Vagina (tissue), 2 donors: ENCODE results near the gene SERPINF2.

Experiments
- CTCF ChIP-seq, 3 experiments: fragments of 450-650 bp in 2 of 3; fragments of 200-600 bp in 1 of 3; sonication (generic) in 1 of 3; IDR thresholded peaks; one replicate each; pipeline ENCODE4 v1.5.1; 2017 to 2019; ENCODE audit warnings: antibody characterized with exemption in 3 of 3, mild to moderate bottlenecking in 2 of 3, moderate library complexity in 2 of 3
- POLR2A ChIP-seq, 2 donors: fragments of 450-650 bp; IDR thresholded peaks; one replicate each; pipeline ENCODE4 v1.6.1; 2017; ENCODE audit warnings: antibody characterized with exemption in 2 of 2, mild to moderate bottlenecking in 2 of 2, moderate library complexity in 2 of 2
- POLR2AphosphoS5 ChIP-seq, 2 donors: sonication (generic); formaldehyde crosslinking; IDR thresholded peaks; one replicate each; pipeline ENCODE4 v1.9.0; 2017; ENCODE audit warnings: antibody characterized with exemption in 2 of 2, mild to moderate bottlenecking in 2 of 2, low read depth in 1 of 2; ENCODE audit not compliant: insufficient read depth in 1 of 2

DNA sequence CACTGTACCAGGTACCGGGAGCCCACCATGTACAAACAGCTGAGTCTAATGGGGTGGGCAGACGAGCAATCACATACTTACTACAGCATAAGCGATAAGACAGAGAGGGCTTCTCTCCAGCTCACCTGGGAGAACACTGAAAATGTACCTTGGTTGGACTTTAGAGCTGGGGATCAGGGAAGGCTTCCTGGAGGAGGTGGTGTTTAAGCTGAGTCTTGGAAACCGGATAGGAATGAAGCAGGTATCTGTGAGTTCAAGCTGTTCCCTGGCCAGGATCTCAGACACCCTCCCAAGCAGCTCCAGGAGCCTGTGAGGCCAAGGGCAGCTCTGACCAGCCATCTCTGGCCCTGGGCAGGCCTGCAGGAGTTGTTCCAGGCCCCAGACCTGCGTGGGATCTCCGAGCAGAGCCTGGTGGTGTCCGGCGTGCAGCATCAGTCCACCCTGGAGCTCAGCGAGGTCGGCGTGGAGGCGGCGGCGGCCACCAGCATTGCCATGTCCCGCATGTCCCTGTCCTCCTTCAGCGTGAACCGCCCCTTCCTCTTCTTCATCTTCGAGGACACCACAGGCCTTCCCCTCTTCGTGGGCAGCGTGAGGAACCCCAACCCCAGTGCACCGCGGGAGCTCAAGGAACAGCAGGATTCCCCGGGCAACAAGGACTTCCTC is 11.2 kb downstream of the SERPINF2 start:
- no peak for TF ChIP-seq CTCF (IDR thresholded peaks at IDR 0.05)
- TF ChIP-seq POLR2AphosphoS5 (IDR thresholded peaks at IDR 0.05; ENCODE audit: insufficient read depth in 1 of 2, low read depth in 1 of 2) = no peak
- no peak for TF ChIP-seq POLR2A (IDR thresholded peaks at IDR 0.05)
